ENCODE data around the gene KRTCAP3.
A peak's percentile ranks its signal among the peaks of the same experiment; 100 is the strongest.

KRTCAP3 gene

DNA sequence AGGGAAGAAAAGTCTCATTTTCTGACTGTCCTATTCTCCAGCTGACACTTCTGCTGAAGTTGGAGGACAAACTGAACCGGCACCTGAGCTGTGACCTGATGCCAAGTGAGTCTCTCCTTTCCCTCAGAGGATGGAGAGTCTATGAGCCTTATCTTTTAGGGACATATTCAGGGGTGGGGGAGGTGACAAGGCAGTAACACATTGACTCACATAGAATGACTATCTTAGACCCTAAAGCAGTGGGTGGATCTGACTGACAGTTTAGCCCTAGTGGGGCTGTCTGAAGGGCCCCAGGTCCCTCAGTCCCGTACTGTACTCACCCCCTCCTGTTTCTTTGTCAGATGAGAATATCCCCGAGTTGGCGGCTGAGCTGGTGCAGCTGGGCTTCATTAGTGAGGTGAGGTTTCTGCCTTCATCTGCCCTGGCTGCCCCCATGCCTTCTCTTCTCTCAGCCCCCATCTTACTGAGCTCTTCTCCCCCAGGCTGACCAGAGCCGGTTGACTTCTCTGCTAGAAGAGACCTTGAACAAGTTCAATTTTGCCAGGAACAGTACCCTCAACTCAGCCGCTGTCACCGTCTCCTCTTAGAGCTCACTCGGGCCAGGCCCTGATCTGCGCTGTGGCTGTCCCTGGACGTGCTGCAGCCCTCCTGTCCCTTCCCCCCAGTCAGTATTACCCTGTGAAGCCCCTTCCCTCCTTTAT is 805 bp upstream of the KRTCAP3 start:
- DNase-seq (ENCODE audit: low spot score): no peak

DNA sequence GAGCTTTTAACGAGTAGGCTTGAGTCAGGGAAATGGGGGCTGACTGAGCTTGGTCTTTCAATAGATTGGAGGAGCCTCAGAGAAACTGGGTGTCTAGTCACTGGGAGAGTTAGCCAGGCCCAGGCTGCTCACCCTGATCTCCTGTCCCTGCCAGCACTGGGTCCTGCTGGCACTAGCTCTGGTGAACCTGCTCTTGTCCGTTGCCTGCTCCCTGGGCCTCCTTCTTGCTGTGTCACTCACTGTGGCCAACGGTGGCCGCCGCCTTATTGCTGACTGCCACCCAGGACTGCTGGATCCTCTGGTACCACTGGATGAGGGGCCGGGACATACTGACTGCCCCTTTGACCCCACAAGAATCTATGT is 720 bp downstream of the KRTCAP3 start:
- no peak for DNase-seq (ENCODE audit: low spot score)

DNA sequence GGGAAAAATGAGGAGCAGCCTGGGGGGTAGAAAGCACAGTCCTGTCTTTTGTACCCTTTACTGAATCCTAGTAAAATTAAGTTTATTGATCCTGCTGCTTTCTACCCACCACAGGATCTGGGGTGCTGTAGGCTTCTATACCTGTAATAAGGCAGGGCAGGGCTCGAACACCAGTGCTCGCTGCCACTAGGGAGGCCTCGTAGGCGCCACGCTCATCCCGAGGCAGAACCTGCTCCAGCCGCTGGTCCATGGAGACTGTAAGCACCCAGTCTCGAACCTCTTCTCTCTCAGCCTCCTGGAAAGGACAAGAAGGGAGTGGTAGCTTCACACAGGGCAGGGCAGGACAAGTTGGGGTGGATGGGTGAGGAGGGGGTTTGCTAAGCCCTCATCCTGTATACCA is 3.0 kb downstream of the KRTCAP3 start:
- no peak for DNase-seq (ENCODE audit: low spot score)

GRCh38 chr2:27445615-27446014 is 3.4 kb downstream of the KRTCAP3 start:
- DNase-seq (ENCODE audit: low spot score): no peak

GRCh38 chr2:27446057-27446456 is 3.9 kb downstream of the KRTCAP3 start:
- DNase-seq (ENCODE audit: low spot score): no peak

DNA sequence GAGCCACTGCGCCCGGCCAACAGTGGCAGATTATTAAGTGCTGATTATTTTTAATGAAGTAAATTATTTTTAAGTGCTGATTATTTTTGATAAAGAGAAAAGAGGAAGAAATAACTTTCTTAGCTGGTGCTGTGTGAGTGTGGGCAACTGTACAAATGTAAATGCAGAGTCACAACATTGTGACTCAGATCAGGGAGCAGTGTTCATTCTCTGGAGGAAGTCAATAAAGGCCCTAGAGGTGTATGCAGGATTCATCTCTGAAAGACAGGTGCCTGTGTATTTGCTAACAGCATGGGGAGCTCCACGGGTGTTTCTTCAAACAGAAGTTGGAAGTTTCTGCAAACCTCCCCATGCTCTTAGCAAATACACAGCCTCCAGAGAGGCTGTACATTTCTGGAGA is 6.2 kb downstream of the KRTCAP3 start:
- DNase-seq (ENCODE audit: low spot score): no peak

DNA sequence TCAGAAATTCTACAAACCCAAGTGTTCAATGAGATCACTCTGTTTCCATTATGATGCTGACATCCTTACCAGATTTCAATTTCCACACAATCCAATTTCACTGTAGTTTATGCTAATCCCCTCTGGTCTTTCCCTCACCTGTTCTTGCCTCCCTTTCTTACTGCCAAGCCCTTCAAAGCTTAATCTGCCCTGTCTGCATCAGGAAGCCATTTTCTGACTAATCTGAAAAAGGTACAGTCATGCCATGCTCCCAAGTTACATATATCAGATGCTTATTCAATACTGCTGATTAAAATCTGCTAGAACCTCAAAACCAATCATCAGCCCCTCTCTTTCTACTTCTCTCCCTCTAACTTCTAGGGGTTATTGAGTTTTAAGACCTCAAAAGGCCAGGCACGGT is 8.9 kb downstream of the KRTCAP3 start:
- no peak for DNase-seq (ENCODE audit: low spot score)

DNA sequence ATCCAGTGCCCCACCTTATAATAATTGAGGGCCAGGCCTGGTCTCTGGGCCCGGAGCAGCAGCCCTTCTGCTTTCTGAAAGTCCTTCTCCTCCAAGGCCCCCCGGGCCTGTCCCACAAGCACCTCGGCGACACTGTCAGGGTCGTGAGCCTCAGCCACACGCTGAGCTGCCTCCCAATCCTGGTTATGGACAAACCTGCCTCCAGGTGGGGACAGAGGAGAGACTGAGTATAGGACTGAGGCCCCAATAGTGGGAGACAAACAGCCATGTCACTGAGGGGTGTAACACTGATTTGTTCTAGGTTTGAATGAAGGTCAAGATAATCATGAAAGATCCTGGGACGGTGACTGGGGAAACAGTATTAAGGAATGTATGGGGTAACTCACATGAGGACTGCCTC is 11.8 kb downstream of the KRTCAP3 start:
- no peak for DNase-seq (ENCODE audit: low spot score)

DNA sequence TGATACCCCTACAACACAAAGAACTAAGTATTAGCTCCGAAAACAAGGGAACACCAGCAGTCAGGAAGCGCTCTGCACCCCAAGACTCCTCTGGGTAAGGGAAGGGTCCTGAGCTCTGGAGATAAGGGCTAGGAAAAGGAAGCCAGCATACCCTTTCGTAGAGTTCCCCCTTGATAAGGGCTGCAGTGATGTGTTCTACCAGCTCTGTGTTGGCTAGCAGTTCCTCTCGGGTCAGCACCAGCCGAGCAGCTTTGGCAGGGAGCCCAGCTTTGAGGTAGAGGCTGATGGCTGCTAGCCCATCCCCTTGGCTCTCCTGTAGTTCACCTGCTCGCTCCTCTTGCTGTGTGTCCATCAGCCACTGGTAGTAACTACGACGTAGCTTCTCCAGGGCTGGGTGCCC is 18.9 kb downstream of the KRTCAP3 start:
- DNase-seq (ENCODE audit: low spot score): no peak

DNA sequence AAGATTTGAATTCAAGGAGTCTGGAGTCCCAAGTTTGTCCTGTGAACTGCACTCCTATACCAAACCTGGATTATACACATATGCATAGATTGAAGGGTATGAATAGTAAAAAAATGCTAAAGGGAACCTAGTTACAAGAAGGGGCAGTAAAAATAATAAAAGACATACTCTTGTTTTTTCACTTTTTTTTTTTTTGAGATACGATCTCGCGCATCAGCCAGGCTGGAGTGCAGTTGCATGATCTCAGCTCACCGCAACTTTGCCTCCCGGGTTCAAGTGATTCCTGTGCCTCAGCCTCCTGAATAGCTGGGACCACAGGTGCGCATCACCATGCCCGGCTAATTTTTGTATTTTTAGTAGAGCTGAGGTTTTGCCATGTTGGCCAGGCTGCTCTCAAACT is 22.3 kb downstream of the KRTCAP3 start:
- no peak for DNase-seq (ENCODE audit: low spot score)

GRCh38 chr2:27471961-27472360 is 29.8 kb downstream of the KRTCAP3 start:
- no peak for DNase-seq (ENCODE audit: low spot score)

GRCh38 chr2:27485496-27485895 is 43.3 kb downstream of the KRTCAP3 start:
- no peak for DNase-seq (ENCODE audit: low spot score)

DNA sequence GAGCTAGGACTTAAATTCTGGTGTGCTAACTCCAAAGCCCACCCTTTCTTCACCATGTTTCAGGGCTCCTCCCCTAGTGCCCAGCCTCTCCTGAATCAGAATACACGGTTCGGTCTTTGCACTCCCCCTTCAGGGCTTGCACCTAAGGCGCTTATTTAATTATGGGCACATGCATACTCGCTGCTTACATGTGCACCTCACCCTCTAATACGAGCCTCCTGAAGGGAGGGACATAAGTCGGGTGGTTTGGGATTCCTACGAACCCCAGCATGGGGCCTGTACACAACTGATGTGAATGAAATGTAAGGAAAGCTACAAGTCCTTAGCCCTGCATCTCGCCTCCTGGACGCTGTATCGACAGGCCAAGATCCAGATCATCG is 46.9 kb downstream of the KRTCAP3 start:
- no peak for DNase-seq (ENCODE audit: low spot score)

GRCh38 chr2:27489498-27490397 is 47.6 kb downstream of the KRTCAP3 start, which contains the start of gene IFT172:
TSS of gene IFT172 (minus strand) at chr2:27489743. CDS start at chr2:27489653, 90 bp downstream.
- DNase-seq (ENCODE audit: low spot score): peak; percentile 99

DNA sequence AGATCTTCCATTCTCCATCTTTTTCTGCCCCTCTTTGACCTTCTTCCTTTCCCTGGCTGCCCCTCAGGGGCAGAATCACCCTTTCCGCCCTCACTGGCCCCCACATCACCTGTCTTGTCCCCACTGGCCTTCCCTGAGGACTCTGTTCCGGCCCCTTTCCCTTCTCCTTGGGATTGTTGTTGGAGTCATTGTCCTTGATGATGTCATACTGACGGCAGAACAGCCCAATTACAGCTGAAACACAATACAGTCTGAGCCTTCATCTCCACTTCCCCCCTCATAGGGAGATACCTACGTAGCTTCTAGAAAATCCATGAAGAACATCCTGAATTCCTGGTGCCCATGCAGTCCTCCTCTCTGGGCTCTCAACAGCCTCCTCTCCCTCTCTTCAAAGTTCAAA is 50.4 kb downstream of the KRTCAP3 start:
- no peak for DNase-seq (ENCODE audit: low spot score)

DNA sequence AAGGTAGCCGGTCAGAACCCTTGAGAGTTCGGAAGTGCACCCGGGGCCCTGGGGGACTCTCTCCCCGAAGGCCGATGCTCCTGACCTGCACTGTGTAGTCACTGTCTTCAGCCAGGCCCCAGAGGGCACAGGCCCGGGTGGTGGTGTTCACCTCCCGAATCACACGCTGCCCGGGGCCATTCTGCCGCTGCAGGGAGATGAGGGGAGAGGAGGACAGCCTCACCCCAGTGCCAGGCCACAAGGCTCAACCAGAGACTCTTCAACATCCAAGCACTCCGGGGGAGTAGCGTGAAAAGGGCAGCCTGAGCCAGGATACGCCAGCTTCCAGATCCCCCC is 51.7 kb downstream of the KRTCAP3 start:
- DNase-seq (ENCODE audit: low spot score): no peak

All from CD4-positive, alpha-beta T cell treated with Interleukin-2 at 100 ng/mL for 4 hours (primary cell).